NT2/D1 (cell line): ENCODE data around the gene CACNA1C.

Experiments
- DNase-seq: peaks from one replicate; pipeline ENCODE4 v3.0.0-alpha.2; 2011; ENCODE audit warnings: low read depth, low spot score
- H3K27me3 ChIP-seq: 2 replicates; pipeline ENCODE4 v1.6.0; 2011; ENCODE audit warnings: mild to moderate bottlenecking; ENCODE audit not compliant: insufficient read length, insufficient read depth
- H3K36me3 ChIP-seq: 2 replicates; pipeline ENCODE4 v1.6.1; 2011; ENCODE audit warnings: mild to moderate bottlenecking, low read length, mixed read lengths; ENCODE audit not compliant: insufficient read depth, insufficient read length
- H3K4me1 ChIP-seq: 2 replicates; pipeline ENCODE4 v1.5.1; 2011; ENCODE audit not compliant: insufficient read depth, insufficient read length
- H3K4me3 ChIP-seq: 2 replicates; pipeline ENCODE4 v1.5.1; 2011; ENCODE audit warnings: low read depth; ENCODE audit not compliant: insufficient read length
- H3K9ac ChIP-seq: 2 replicates; pipeline ENCODE4 v1.6.0; 2011; ENCODE audit warnings: low read depth; ENCODE audit not compliant: insufficient read length
- H3K9me3 ChIP-seq: 2 replicates; pipeline ENCODE4 v1.5.1; 2011; ENCODE audit warnings: mild to moderate bottlenecking, low read length; ENCODE audit not compliant: insufficient read depth
- SUZ12 ChIP-seq: IDR thresholded peaks from 2 replicates; pipeline ENCODE4 v1.6.1; 2011; ENCODE audit not compliant: insufficient read length, insufficient read depth; ENCODE audit errors: extremely low read depth
- YY1 ChIP-seq: IDR thresholded peaks from 2 replicates; pipeline ENCODE4 v1.6.1; 2011; ENCODE audit not compliant: insufficient read length, insufficient read depth
- ZNF274 ChIP-seq: IDR thresholded peaks from 2 replicates; pipeline ENCODE4 v1.6.1; 2011; ENCODE audit warnings: mild to moderate bottlenecking, low read depth, low read length

Gene CACNA1C

DNA sequence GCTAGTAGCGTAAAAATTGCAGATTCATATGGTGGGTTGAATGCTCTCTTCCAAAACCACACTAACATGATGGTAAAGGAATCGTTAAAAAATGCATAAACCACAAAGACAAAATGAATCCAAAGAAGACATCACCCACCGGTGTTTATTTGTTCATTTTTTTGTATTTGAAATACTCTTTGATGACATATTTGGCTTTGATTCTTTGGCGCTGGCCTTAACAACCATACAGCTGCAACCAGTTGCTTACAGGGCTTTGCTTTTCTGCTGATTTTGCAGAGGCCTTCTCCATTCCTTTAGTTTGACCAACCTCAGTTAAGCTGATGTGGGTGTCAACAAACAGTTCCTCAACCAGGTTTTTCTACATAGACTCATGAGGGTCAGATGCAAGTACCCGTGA, 103.5 kb downstream of the CACNA1C start:
- Histone ChIP-seq H3K9me3 (no peaks in the 10 kb centered on the region), H3K9ac (no peak overlapping the region), H3K4me3 (no peak overlapping the region), H3K27me3 (no peaks in the 10 kb centered on the region), H3K4me1 (peaks cover 14% of the 10 kb centered on the region), H3K36me3 (no peaks in the 10 kb centered on the region)
- DNase-seq, result no peak
- no peak for TF ChIP-seq YY1
- TF ChIP-seq SUZ12, result no peak
- TF ChIP-seq ZNF274, result no peak

GRCh38 chr12:2160043-2160442, 107.3 kb downstream of the CACNA1C start:
- TF ChIP-seq SUZ12, result no peak
- TF ChIP-seq ZNF274, result no peak
- TF ChIP-seq YY1, result no peak
- Histone ChIP-seq H3K4me1 (peaks cover under 1% of the 10 kb centered on the region), H3K9ac (no peak overlapping the region), H3K4me3 (no peak overlapping the region), H3K27me3 (no peaks in the 10 kb centered on the region), H3K9me3 (no peaks in the 10 kb centered on the region), H3K36me3 (no peaks in the 10 kb centered on the region)
- DNase-seq, result no peak

DNA sequence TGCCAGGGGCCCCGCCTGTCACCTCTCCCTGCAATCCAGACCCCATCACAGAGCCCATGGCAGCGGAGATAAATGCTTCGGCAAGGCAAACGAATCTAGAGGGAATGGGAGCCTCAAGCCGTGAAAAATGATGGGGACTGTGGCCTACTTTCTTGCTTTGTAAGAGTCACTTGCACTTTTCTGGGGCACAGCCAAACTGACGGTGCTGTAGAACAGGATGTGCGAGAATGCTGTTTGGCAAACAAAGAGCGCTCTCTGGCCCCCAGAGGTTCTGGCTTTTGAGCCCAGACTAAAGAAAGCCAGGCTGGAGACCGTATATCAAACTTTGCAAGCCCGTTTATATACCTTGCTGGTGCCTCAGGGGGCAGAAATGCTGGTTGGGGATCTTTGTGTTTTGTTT, 108.7 kb downstream of the CACNA1C start:
- TF ChIP-seq SUZ12 (no peak), YY1 (no peak), ZNF274 (no peak)
- no peaks in the 10 kb centered on the region for H3K36me3 ChIP-seq
- H3K9ac ChIP-seq, result no peak overlapping the region
- no peaks in the 10 kb centered on the region for H3K27me3 ChIP-seq
- no peak overlapping the region for H3K4me3 ChIP-seq
- no peaks in the 10 kb centered on the region for H3K4me1 ChIP-seq
- DNase-seq, result no peak
- 0 out of 2 replicates have a peak, but pooled peaks cover 2% of the 10 kb centered on the region for H3K9me3 ChIP-seq

DNA sequence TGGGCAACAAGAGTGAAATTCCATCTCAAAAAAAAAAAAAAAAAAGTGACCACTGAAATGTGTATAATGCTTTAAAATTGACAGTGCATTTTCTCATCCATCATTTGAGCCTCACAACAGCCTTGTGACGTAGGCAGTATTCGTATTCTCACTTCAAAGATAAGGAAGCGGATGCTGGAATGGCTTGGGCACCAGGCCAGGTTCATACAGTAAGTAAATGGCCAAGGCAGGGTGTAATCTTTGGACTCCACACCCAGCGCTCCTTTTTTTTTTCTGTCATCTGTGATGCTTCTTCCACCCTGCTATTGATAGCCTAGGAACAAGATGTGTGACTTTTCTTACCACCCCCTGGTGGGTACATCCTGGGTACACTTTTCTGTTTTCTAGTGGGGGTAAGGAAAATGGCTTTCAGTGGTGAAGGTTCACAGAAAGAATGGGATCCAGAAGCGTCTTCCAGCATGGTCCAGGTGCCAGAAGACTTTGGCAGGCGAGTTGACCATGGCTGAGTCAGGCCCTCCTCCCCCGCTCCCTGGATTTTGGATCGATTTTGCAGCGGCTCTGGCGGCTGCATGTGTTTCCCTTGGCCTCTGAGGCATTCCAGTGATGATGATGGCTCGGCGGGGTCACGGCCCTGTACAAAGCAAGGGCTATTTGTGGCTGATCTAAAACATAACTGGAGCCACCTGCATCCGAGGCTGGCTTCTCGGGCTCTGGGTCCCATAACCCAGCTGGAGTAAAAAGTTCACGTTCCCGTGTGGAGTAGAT, 110.6 kb downstream of the CACNA1C start:
- DNase-seq, result no peak
- Histone ChIP-seq H3K27me3 (no peaks in the 10 kb centered on the region), H3K4me3 (no peak overlapping the region), H3K4me1 (no peaks in the 10 kb centered on the region), H3K36me3 (no peaks in the 10 kb centered on the region), H3K9me3 (peaks cover 17% of the 10 kb centered on the region), H3K9ac (no peak overlapping the region)
- no peak for TF ChIP-seq YY1
- TF ChIP-seq SUZ12, result no peak
- TF ChIP-seq ZNF274, result no peak

DNA sequence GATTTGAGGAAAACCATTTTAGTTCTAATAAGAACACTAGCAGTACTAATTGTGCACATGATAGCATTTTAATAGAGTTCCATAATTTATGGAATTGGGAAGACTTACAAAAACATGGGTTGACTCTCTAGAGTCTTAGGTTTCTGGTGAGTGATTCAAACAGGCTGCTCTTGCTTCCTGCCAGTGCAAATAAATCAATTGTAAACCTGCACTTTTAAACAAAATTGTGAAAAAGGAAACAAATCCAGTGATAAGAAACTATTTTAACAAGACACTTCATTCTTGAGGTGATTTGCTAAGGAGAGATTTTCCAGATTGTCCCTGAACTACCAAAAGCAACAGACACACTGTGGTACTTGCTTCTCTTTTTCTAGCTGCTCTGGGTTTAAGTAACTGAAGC, 112.2 kb downstream of the CACNA1C start:
- Histone ChIP-seq H3K4me3 (no peak overlapping the region), H3K9me3 (peaks cover 17% of the 10 kb centered on the region), H3K4me1 (no peaks in the 10 kb centered on the region), H3K9ac (no peak overlapping the region), H3K36me3 (no peaks in the 10 kb centered on the region), H3K27me3 (no peaks in the 10 kb centered on the region)
- TF ChIP-seq YY1 (no peak), SUZ12 (no peak), ZNF274 (no peak)
- DNase-seq, result no peak

GRCh38 chr12:2165927-2166326, 113.1 kb downstream of the CACNA1C start:
- Histone ChIP-seq H3K9ac (no peak overlapping the region), H3K36me3 (no peaks in the 10 kb centered on the region), H3K27me3 (no peaks in the 10 kb centered on the region), H3K9me3 (peaks cover 17% of the 10 kb centered on the region), H3K4me3 (no peak overlapping the region), H3K4me1 (no peaks in the 10 kb centered on the region)
- no peak for DNase-seq
- no peak for TF ChIP-seq ZNF274
- no peak for TF ChIP-seq SUZ12
- no peak for TF ChIP-seq YY1

- Histone ChIP-seq H3K4me3 (no peak overlapping the region), H3K27me3 (no peaks in the 10 kb centered on the region), H3K9ac (no peak overlapping the region), H3K4me1 (no peaks in the 10 kb centered on the region), H3K36me3 (no peaks in the 10 kb centered on the region), H3K9me3 (peaks cover 17% of the 10 kb centered on the region)
- no peak for TF ChIP-seq SUZ12
- TF ChIP-seq ZNF274, result no peak
- no peak for TF ChIP-seq YY1
- no peak for DNase-seq
Measured at GRCh38 chr12:2166696-2167095, 113.9 kb downstream of the CACNA1C start.
